Measurements from ENCODE around the gene MIAT.

DNA sequence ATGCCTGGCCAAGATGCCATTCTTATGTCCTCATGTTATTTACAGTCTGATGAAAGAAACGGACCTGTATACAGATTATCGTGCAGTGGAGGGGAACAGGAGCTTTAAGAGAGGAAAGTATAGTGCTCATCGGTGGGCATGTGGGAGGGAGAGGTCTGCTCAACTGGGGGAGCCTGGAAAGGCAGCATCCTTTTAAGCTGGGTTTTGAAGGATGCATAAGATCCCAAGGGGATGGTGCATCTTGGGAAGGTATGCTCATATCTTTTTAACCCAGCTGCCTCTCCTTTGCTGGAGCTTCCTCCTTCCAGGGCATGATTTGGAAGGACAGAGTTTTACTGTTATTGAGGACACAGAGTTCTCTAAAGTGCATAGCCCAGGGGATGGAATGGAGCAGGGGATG, 34.8 kb downstream of the MIAT start:
- no peak for TF ChIP-seq L3MBTL2 (conservative IDR thresholded peaks at IDR 0.05)
- TF ChIP-seq FOXA1 (IDR thresholded peaks at IDR 0.05): no peak
- no peak for TF ChIP-seq TARDBP (IDR thresholded peaks at IDR 0.05)
- TF ChIP-seq LEF1 (IDR thresholded peaks at IDR 0.05; ENCODE audit: borderline replicate concordance): no peak
- no peak for TF ChIP-seq SUZ12 (IDR thresholded peaks at IDR 0.05)
- no peak for TF ChIP-seq NFRKB (IDR thresholded peaks at IDR 0.05)
- no peak for TF ChIP-seq PKNOX1 (IDR thresholded peaks at IDR 0.05)
- no peak for TF ChIP-seq ARNT (IDR thresholded peaks at IDR 0.05)
- no peak for TF ChIP-seq BHLHE40 (IDR thresholded peaks at IDR 0.05; ENCODE audit: borderline replicate concordance)

Measured in HEK293T (cell line).